Measurements from ENCODE around the gene P4HA2. TPM values are rescaled to one million over a fixed set of nuclear protein-coding genes. Genes with fewer than 3 reads are reported as not detected.
"Not testable (repeated sequence)": the region's sequence is repeated elsewhere in the genome, so short reads cannot be mapped to it uniquely, and the experiment has no call there.

The P4HA2 gene
- total RNA-seq, 1 donor from 2014 or later = 49.4 TPM

- intact Hi-C loops (cut with micrococcal nuclease) = loop anchor here (5.0 kb wide), 1 partner anchor 314 kb away; no protein-coding TSS in a partner anchor
- H3K27me3 Mint-ChIP-seq (ENCODE audit: insufficient read depth) = peaks cover under 1% of the 10 kb centered on the region
- peak overlapping the region; percentile 71 for H3K27ac Mint-ChIP-seq
- DNase-seq (ENCODE audit: low spot score) = no peak
- H3K4me3 Mint-ChIP-seq = no peak overlapping the region
- peaks cover 23% of the 10 kb centered on the region for H3K4me1 Mint-ChIP-seq (ENCODE audit: low read depth)
- peaks cover 8% of the 10 kb centered on the region for H3K9me3 Mint-ChIP-seq
- peaks cover 4% of the 10 kb centered on the region for H3K36me3 Mint-ChIP-seq (ENCODE audit: low read depth)
Observed at GRCh38 chr5:132183723-132184122, 43.9 kb downstream of the P4HA2 start.

GRCh38 chr5:132182359-132183040 lies 45.2 kb downstream of the P4HA2 start:
- Mint-ChIP-seq H3K4me1 (ENCODE audit: low read depth) (peaks cover 31% of the 10 kb centered on the region), H3K4me3 (no peak overlapping the region), H3K27ac (no peak overlapping the region), H3K27me3 (ENCODE audit: insufficient read depth) (no peaks in the 10 kb centered on the region), H3K36me3 (ENCODE audit: low read depth) (peaks cover 4% of the 10 kb centered on the region), H3K9me3 (peaks cover 8% of the 10 kb centered on the region)
- intact Hi-C loops (cut with micrococcal nuclease) = loop anchor here (5.0 kb wide), 1 partner anchor 315 kb away; no protein-coding TSS in a partner anchor
- no peak for DNase-seq (ENCODE audit: low spot score)

- no peaks in the 10 kb centered on the region for H3K27me3 Mint-ChIP-seq (ENCODE audit: insufficient read depth)
- H3K27ac Mint-ChIP-seq = no peak overlapping the region
- no peak for DNase-seq (ENCODE audit: low spot score)
- H3K9me3 Mint-ChIP-seq = peaks cover 14% of the 10 kb centered on the region
- H3K36me3 Mint-ChIP-seq (ENCODE audit: low read depth) = peaks cover 5% of the 10 kb centered on the region
- H3K4me3 Mint-ChIP-seq = no peak overlapping the region
- intact Hi-C loops (cut with micrococcal nuclease) = loop anchor here (5.0 kb wide), 1 partner anchor 316 kb away; no protein-coding TSS in a partner anchor
- peaks cover 45% of the 10 kb centered on the region for H3K4me1 Mint-ChIP-seq (ENCODE audit: low read depth)
Observed at GRCh38 chr5:132181011-132181629, 46.5 kb downstream of the P4HA2 start.

GRCh38 chr5:132180134-132180745 lies 47.4 kb downstream of the P4HA2 start:
- H3K36me3 Mint-ChIP-seq (ENCODE audit: low read depth) = peaks cover 5% of the 10 kb centered on the region
- no peak for DNase-seq (ENCODE audit: low spot score)
- intact Hi-C loops (cut with micrococcal nuclease) = loop anchor here (1.0 to 5.0 kb wide), 2 partner anchors 112 to 317 kb away; no protein-coding TSS in a partner anchor
- H3K27ac Mint-ChIP-seq = peak overlapping the region; percentile 25
- no peak overlapping the region for H3K4me3 Mint-ChIP-seq
- H3K4me1 Mint-ChIP-seq (ENCODE audit: low read depth) = peaks cover 45% of the 10 kb centered on the region
- H3K9me3 Mint-ChIP-seq = peaks cover 14% of the 10 kb centered on the region
- no peaks in the 10 kb centered on the region for H3K27me3 Mint-ChIP-seq (ENCODE audit: insufficient read depth)

GRCh38 chr5:132179405-132179804 lies 48.2 kb downstream of the P4HA2 start:
- Mint-ChIP-seq H3K4me1 (ENCODE audit: low read depth) (peaks cover 45% of the 10 kb centered on the region), H3K9me3 (peaks cover 14% of the 10 kb centered on the region), H3K27me3 (ENCODE audit: insufficient read depth) (peaks cover under 1% of the 10 kb centered on the region), H3K27ac (peak overlapping the region; percentile 72), H3K4me3 (peak overlapping the region; percentile 5), H3K36me3 (ENCODE audit: low read depth) (peaks cover 5% of the 10 kb centered on the region)
- intact Hi-C loops (cut with micrococcal nuclease) = loop anchor here (5.0 kb wide), 3 partner anchors 48 to 208 kb away; partner anchors contain the start of genes P4HA2 and SLC22A5
- DNase-seq (ENCODE audit: low spot score) = no peak

- Mint-ChIP-seq H3K4me1 (ENCODE audit: low read depth) (peaks cover 40% of the 10 kb centered on the region), H3K36me3 (ENCODE audit: low read depth) (peaks cover 3% of the 10 kb centered on the region), H3K27me3 (ENCODE audit: insufficient read depth) (peaks cover 3% of the 10 kb centered on the region), H3K9me3 (peaks cover 5% of the 10 kb centered on the region), H3K4me3 (no peak overlapping the region), H3K27ac (peak overlapping the region; percentile 56)
- intact Hi-C loops (cut with micrococcal nuclease) = loop anchor here (1.0 to 5.0 kb wide), 6 partner anchors 50 to 210 kb away; partner anchors contain the start of genes P4HA2 and SLC22A5
- DNase-seq (ENCODE audit: low spot score) = no peak
Observed at GRCh38 chr5:132177691-132178149, 49.9 kb downstream of the P4HA2 start.

GRCh38 chr5:132176987-132177386 lies 50.7 kb downstream of the P4HA2 start:
- peaks cover 40% of the 10 kb centered on the region for H3K4me1 Mint-ChIP-seq (ENCODE audit: low read depth)
- peaks cover 5% of the 10 kb centered on the region for H3K9me3 Mint-ChIP-seq
- DNase-seq (ENCODE audit: low spot score) = no peak
- no peak overlapping the region for H3K4me3 Mint-ChIP-seq
- H3K36me3 Mint-ChIP-seq (ENCODE audit: low read depth) = peaks cover 3% of the 10 kb centered on the region
- peak overlapping the region; percentile 85 for H3K27ac Mint-ChIP-seq
- peaks cover 3% of the 10 kb centered on the region for H3K27me3 Mint-ChIP-seq (ENCODE audit: insufficient read depth)
- intact Hi-C loops (cut with micrococcal nuclease) = loop anchor here (1.0 to 5.0 kb wide), 6 partner anchors 50 to 210 kb away; partner anchors contain the start of genes P4HA2 and SLC22A5

GRCh38 chr5:132176521-132176945 lies 51.1 kb downstream of the P4HA2 start:
- Mint-ChIP-seq H3K36me3 (ENCODE audit: low read depth) (peaks cover 3% of the 10 kb centered on the region), H3K27me3 (ENCODE audit: insufficient read depth) (peaks cover 3% of the 10 kb centered on the region), H3K27ac (peak overlapping the region; percentile 85), H3K4me1 (ENCODE audit: low read depth) (peaks cover 40% of the 10 kb centered on the region), H3K9me3 (peaks cover 5% of the 10 kb centered on the region), H3K4me3 (no peak overlapping the region)
- DNase-seq (ENCODE audit: low spot score) = no peak
- intact Hi-C loops (cut with micrococcal nuclease) = loop anchor here (2.0 to 5.0 kb wide), 4 partner anchors 51 to 211 kb away; partner anchors contain the start of genes P4HA2 and SLC22A5

GRCh38 chr5:132162945-132163344 lies 64.7 kb downstream of the P4HA2 start:
- peaks cover 15% of the 10 kb centered on the region for H3K9me3 Mint-ChIP-seq
- no peak for DNase-seq (ENCODE audit: low spot score)
- H3K27ac Mint-ChIP-seq = no peak overlapping the region
- peaks cover 1% of the 10 kb centered on the region for H3K36me3 Mint-ChIP-seq (ENCODE audit: low read depth)
- H3K27me3 Mint-ChIP-seq (ENCODE audit: insufficient read depth) = peaks cover 8% of the 10 kb centered on the region
- intact Hi-C loops (cut with micrococcal nuclease) = no loop called here
- H3K4me1 Mint-ChIP-seq (ENCODE audit: low read depth) = no peaks in the 10 kb centered on the region
- H3K4me3 Mint-ChIP-seq = no peak overlapping the region

GRCh38 chr5:132161574-132162326 lies 65.9 kb downstream of the P4HA2 start:
- H3K4me3 Mint-ChIP-seq; H3K4me1 Mint-ChIP-seq (ENCODE audit: low read depth); intact Hi-C loops (cut with micrococcal nuclease); H3K27ac Mint-ChIP-seq; H3K36me3 Mint-ChIP-seq (ENCODE audit: low read depth); H3K27me3 Mint-ChIP-seq (ENCODE audit: insufficient read depth); DNase-seq (ENCODE audit: low spot score): not testable (repeated sequence)
- H3K9me3 Mint-ChIP-seq = peaks cover 17% of the 10 kb centered on the region

- H3K4me1 Mint-ChIP-seq (ENCODE audit: low read depth) = no peaks in the 10 kb centered on the region
- peaks cover 38% of the 10 kb centered on the region for H3K9me3 Mint-ChIP-seq
Observed at GRCh38 chr5:132156413-132156812, 71.2 kb downstream of the P4HA2 start.

GRCh38 chr5:132150565-132150964 lies 77.1 kb downstream of the P4HA2 start:
- Mint-ChIP-seq H3K27me3 (ENCODE audit: insufficient read depth) (peaks cover 24% of the 10 kb centered on the region), H3K27ac (no peak overlapping the region), H3K4me1 (ENCODE audit: low read depth) (peaks cover 6% of the 10 kb centered on the region), H3K9me3 (peaks cover 27% of the 10 kb centered on the region), H3K4me3 (no peak overlapping the region), H3K36me3 (ENCODE audit: low read depth) (peaks cover 3% of the 10 kb centered on the region)
- no peak for DNase-seq (ENCODE audit: low spot score)
- intact Hi-C loops (cut with micrococcal nuclease) = no loop called here

More at GRCh38 chr5:132156413-132156812, 71.2 kb downstream of the P4HA2 start:
- intact Hi-C loops (cut with micrococcal nuclease) = no loop called here
- no peak overlapping the region for H3K4me3 Mint-ChIP-seq
- no peak overlapping the region for H3K27ac Mint-ChIP-seq
- no peak for DNase-seq (ENCODE audit: low spot score)
- peaks cover 4% of the 10 kb centered on the region for H3K27me3 Mint-ChIP-seq (ENCODE audit: insufficient read depth)
- H3K36me3 Mint-ChIP-seq (ENCODE audit: low read depth) = peaks cover 2% of the 10 kb centered on the region

Measured in activated T-helper 1 cell treated with anti-CD3 and anti-CD28 coated beads, Interleukin-12 subunit alpha, Interleukin-12 subunit beta, Interleukin-2, Interleukin-4 antibody, amounts not matched to agents 30 ng/mL and 10 ng/mL and 1 ng/mL, durations not matched to agents 14 hours and 24 hours and 36 hours (primary cell).